Putamen (tissue), 1 donor: ENCODE data around the gene KDM2B.
A peak's percentile ranks its signal among the peaks of the same experiment; 100 is the strongest.

Experiments used
- DNase-seq: peaks from one replicate; pipeline ENCODE4 v3.0.0-alpha.2; 2016; ENCODE audit warnings: low spot score

KDM2B gene

DNA sequence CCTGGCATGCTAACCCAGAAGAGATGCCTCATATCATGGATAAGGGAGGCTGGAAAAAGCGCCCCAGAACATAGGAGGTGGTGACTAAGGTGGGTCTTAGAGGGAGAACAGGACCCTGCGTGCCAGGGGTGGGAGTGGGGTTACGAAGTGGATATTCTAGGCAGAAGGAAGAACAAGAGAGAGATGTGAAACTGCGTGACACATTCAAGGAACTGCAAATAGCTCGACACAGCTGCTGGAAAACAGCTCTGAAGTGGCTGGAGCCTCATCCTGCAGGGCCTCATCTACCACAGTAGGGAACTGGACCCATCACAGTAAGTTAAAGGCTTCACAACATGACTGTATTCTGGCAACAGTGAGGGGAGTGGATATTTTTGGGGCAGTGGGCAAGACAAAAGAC lies 119.8 kb downstream of the KDM2B start:
- DNase-seq: no peak

DNA sequence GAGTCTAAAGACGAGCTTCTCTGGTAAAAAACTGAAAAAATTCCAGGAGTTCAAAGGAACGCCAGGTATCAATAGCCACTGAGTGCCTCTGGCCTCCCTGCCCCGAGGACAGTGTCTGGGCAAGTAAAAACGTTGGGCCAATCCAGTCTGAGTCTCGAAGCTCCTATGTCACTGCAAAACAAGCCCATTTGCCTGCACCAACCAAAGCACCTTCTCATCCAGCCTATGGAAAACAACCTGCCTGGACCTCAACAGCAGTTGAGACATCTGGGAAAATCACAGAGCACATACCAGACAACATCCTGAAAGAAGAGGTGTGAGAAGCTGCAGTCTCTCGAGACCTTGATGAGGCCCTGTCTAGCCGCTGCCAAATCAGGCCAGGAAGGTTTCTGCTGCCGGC lies 124.3 kb downstream of the KDM2B start:
- no peak for DNase-seq

DNA sequence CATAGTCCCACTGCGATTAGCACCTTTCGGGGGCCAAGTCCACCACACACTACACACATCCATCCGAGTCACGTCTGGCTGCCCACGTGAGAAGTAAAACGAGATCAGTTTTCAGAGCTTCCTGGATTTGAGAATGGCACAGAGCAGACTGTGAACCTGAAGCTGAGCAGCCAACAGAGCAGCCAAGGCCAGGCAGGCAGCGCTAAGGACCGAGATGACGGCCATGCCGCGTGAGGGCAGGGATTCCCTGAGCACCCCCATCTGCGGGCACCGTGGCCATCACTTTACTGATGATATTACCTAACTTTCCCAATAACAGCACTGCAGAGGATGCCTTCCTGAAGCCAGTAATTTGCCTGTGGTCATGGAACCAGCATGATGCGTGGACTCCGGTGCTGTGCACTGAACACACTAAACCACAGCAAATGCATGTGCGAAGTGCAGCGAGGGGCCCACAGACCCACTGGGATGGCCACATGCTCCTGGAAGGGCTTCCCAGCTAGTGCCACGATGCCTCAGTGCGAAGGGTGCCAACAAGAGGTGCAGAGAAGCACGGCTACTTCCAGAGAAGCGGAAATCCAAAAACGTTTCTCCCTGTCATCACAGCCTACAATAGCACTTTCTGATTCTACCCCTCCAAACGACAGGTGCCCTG lies 124.9 kb downstream of the KDM2B start:
- no peak for DNase-seq

DNA sequence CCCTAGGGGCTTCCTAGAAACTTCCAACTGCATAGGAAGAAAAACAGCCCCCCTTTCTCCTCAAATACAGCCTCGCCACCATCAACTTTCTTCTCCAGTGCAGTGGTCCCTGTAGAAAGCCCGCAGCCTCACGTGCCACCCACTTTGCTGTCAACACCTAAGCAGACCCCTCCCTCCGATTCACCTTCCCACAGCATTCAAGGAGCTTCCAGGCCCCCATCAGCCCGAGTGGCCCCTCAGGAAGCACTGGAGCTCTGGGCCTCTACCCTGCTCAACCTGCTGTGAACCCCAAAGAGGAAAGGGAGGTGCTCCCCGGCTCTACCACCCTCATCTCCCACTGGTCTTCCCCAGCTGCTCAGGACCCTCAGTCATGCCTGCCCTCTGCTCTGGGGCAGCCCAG lies 125.9 kb downstream of the KDM2B start:
- DNase-seq: no peak

DNA sequence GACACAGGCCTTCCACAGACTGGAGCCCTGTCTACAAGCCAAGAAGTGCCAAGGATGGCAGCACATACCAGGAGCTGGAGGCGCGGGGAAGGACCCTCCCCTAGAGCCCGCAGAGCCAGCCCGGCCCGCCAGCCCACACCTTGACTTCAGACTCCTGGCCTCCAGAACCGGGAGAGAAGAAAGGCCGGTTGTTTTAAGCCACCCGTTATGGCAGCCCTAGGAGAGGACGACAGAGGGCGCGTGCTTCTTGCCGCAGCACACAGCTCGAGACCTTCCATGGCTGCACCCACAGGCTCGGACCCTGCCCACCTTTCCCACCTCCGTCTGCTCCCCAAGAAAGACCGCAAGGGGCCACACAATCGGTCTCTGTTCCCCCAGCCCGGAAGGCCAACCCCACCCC lies 127.2 kb downstream of the KDM2B start:
- no peak for DNase-seq

DNA sequence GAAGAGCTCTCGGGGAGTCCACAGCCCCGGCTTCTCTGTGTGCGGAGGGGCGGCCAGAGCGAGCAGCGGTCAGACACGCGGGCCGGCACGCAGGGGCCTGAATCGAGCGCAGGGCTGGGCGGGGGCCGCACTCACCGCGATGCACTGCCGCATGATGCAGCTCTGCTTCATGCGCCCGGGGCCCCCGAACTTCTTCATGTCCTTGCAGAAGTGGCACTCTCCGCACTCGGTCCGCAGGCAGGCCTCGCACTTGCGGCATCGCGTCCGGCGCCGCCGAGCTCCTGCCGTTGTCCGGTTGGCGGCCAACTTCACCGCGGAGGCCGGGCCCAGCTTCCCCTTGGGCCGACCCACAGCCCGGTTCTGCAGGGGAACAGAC lies 127.8 kb downstream of the KDM2B start:
- DNase-seq: no peak

DNA sequence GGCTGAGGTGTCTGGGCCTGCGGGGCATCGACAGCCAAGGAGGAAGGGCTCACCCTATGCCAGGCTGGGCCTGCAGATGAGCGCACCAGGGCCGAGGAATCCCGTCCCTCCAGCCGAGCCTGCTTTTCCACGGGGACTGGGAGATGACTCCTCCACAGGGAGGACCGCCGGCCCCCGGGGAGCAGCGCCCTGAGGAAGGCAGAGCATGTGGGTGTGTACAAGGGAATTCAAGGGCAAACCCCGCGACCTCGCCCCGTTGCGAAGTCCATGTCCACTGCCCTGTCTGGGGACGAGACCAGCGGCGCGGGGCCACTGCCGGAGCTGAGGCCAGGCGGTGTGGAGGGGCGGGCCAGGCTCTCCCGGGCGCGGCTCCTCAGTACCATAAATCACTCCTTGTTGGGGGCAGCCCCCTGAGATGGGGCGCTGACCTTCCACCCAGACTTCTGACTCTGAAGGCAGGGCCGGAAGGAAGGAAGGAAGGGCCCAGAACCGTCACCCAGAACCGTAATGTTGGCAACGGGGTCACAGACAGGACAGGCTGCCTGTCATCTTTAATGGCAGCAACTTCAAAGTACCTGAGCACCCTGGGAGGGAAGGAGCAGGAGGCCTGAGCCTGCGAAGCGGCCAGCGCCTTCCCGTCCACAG lies 128.4 kb downstream of the KDM2B start:
- no peak for DNase-seq

DNA sequence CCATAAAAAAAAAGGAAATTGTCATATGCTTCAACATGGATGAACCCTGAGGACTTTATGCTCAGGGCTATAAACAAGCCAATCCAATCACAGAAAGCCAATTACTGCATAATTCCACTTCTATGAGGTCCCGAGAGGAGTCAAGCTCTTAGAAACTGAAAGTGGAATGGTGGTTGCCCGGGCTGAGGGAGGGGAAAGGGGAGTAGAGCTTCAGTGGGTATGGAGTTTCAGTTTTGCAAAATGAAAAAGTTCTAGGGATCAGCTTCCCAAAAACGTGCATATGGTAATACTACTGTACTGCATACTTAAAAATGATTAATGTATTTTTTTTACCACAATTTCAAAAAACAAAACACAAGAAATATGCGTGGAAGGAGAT lies 128.9 kb downstream of the KDM2B start:
- DNase-seq: no peak

DNA sequence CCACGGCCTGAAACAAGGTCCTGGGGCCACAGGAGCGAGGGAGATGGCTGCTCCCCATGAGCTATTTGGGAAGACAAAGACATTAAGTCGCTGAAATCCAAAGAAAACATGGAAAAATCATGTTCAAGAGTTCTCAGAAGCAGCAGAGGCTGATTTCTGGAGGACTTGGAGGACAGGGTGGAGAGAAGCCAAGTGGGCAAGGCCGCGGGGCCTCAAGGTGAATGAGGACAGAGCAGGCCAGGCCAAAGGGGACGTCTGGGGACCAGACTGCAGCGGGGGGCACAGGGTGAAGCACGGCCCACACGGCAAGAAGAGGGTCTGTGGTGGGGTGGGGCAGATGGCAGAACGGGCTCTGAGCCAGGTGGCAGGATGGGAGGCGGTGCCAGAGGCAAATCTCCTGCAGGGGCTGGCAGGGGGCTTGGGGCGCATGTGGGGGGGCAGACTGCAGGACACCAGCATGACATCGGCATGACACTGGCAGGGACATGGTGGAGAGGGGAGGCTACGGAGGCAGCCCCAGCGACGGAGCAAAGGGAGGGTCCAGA lies 132.0 kb downstream of the KDM2B start:
- DNase-seq: no peak

DNA sequence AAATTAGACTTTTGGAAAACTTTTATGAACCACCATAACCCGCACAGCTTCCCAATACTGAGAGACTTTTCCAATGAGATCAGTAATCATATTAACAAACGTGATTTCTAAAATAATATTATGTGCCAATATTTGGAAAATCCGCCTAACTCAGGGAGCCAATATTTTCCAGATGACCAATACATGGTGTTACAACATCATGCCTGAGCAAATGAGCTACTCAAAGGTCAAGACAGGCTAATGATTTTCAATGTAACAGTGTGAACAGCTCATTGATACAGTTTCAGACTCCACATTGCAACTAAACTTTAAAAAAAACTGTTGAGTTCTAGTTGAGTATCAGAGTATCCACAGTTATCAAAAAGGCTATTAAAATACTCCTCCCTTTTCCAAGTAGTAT lies 134.1 kb downstream of the KDM2B start:
- no peak for DNase-seq

DNA sequence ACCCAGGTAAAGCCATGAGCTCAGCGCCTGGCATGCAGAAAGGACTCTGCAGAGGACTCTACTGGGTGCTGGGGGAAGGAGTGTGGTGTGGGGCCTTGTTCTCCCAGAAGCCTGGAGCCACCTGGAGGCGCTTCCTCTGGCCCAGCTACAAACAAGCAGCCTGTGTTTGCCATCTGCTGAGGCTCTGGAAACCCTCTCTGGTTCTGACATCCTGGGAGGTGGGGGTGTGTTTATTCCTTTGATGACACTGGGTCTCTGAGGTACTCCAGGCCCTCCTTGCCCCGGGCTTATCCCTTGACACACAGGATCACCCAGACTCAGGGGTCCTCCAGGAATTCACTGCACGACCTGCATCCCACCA lies 136.0 kb downstream of the KDM2B start:
- no peak for DNase-seq

DNA sequence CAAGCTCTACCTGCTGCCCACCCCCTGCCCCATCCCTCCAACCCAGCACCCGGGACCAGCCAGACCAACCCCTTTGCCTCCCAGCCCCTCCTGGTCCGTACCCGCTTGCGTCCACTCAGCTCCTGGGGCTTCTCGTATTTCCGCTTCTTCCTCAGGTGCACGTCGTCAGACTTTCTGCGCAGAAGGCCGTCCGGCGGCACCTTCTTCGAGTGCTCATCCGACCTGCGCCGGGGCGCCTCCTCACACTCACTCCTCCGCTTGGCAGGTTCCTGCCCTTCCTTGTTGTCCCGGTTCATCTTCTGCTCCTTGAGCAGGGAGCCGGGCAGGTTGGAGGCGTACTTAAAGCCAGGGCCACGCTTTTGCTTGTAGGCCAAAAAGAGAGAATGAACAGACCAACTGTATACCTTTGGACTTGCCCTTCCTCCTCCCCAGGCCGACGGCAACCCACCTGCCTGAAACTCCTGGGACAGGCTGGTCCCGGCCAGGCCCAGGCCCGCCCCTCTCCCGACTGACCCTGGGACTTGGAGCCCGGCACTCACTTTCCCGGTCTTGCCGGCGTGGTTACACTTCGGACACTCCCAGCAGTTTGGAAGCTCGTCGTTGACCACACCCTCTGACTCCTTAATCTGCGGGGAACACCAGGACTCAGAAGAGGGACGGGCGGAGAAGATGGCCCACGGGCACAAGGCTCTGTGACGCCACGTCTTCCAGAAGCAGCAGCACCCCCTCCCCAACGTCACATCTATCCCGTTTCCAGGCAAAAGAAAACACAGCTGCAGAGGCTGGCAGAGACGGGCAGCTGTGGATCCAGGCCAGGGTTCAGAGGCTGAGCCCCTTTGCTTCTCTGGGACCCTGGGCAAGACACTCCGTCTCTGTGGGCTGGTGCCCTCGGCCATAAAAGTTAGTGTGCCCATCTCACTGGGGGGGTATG lies 136.6 kb downstream of the KDM2B start:
- peak; percentile 52 for DNase-seq

DNA sequence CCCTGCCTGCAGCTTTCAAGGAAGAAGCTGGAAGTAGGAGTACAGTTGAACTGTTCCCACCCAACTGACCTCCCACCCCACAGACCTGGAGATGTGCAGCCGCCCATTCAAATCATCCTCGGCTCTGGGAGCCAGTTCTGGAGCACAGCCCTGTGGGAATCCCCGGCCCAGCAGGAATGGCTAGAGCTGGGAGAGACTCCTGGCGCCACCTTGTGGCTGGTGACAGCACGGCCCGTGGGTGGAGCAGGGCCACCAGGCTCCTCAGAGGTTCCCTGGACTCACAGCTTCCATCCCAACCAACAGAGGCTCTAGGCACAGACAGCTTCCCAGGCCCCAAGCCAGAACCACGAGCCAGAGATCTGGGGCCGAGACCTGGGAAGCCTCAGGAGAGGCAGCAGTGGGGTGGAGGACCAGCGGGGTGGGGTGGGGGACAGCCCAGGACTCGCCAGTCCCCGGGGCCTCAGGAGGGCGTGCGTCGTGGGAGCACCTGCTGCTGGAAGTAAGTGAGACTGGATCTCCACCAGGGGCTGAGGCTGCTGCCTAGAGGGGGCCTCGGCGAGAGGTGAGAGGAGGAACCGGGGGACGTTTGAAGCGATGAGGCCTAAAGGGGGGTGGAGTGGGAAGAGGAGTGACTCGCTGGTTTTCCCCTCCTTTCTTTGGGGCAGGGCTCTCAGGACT lies 137.5 kb downstream of the KDM2B start:
- peak; percentile 85 for DNase-seq

DNA sequence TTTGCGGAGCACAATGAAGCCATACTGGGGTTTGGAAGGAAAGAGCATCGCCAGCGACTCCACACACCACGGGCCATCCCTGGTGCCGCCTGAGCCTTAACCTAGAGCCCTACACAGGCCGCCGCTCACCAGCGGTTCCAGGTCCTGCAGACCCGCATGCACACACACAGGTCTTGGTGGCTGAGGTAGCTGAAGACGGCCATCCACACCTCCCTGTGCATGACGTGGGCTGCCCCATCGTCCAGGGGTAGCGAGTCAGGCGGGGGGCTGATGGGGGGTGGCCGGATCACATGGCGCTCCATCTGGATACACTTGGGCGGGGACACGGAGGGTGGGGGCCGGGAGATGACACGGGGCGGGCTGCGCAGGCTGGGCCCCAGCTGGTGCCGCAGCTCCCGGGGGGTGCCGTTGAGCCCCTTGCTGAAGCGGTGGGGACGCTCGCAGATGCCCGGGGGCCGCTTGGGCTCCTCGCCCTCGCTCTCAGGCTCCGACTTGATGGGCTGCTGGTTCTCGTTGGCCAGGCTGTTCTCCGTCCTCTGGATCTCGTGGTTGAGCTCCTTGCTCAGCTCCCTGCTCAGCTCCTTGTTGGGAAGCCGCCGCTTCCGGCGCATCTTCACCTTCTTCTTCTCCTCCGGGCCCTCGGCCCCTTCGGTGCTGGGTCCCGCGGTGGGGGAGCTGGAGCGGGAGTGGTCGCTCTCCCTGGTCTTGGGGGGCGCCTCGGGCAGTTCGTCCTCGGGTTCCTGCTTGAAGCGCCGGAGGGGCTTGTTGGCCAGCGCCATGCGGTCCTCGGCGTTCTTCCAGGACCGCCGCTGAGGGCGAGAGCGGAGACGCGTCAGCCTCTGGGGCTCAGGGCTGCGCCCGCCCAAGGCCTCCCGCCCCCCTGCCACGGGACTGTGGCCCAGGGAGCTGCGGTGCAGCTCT lies 138.5 kb downstream of the KDM2B start:
- DNase-seq: no peak

DNA sequence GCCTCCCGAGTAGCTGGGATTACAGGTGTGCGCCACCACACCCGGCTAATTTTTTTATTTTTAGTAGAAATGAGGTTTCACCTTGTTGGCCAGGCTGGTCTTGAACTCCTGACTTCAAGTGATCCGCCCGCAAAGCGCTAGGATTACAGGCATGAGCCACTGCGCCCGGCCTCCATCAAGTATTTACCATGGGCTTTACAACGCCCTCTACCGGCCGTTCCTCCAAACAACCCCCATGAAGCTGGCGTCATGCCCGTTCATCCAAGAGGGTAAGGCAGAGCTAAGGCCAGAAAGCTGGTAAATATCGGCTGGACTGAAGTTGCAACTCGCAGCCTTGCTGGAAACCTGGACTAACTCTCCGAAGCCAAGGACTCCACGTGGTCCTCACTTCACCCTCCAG lies 139.3 kb downstream of the KDM2B start:
- DNase-seq: no peak

DNA sequence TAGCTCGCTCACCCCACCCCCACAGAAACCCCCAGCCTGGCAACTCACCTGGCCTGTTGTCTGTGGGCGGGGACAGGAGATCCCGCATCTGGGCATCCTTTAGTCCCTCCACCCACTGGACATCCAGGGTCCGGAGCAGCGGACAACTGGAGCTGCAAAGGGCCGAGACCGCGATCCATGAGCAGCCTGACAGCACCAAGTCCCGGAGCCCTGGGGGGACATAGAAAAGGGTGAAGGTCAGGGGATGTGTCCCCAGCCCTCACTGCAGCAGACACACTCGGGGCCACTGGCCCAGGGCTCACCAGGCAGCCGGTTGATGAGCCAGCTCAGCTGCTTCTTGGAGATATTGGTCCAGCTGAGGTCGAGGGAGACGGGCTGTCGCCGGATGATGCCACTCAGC lies 140.1 kb downstream of the KDM2B start:
- DNase-seq: no peak

DNA sequence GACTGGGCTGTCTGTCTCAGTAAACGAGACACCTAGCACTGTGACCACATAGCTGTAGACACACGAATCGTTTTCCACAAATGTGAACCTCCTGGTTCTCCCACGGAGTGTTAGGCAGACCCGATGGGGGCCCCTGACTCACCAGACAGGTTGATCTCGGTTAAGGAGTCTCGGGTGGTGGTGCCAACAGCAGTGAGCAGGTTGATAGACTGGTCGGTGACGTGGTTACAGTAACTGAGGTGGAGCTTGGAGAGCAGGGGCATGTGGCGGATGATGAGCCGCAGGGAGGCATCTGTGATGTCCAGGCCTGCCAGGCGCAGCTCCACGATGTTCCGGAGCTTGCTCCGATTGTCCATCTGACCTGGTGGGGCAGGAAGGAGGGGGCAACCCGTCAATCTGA lies 141.1 kb downstream of the KDM2B start:
- DNase-seq: no peak

DNA sequence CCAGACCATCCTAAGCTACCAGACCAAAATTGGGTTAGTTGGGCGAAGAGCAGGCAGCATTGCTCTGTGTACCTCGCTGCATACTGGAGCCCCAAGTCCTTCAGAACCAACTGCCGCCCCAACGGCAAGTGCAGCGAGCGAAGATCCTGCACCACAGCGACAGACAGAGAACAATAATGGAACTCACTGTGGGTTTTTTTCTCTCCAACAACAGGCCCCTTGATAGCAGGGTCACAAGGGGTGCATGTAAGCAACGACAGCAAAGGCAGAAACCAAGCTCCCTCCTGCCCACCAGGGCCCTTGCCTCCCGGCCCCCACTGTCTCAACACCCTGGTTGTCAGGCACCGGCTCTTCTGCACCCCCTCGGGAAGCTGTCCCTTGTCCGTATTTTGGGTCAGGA lies 141.9 kb downstream of the KDM2B start:
- peak; percentile 80 for DNase-seq

DNA sequence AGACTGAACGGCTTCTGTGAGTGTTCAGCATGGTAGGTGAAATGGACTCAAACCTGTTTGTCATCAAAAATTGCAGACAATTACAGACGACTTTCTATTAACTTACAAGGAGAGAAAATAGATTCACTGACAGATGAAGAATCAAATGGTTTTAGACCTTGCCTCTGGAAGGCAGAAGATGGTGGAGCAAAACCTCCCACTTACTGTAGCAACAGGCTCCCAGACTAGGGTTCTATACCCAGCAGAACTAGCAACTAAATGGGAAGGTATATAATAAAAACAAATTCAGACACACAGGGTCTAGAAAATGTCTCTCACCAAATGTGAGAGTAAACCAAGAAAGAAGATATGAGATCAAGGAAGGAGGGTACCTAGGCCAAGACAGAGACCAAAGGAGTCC lies 144.1 kb downstream of the KDM2B start:
- DNase-seq: no peak

DNA sequence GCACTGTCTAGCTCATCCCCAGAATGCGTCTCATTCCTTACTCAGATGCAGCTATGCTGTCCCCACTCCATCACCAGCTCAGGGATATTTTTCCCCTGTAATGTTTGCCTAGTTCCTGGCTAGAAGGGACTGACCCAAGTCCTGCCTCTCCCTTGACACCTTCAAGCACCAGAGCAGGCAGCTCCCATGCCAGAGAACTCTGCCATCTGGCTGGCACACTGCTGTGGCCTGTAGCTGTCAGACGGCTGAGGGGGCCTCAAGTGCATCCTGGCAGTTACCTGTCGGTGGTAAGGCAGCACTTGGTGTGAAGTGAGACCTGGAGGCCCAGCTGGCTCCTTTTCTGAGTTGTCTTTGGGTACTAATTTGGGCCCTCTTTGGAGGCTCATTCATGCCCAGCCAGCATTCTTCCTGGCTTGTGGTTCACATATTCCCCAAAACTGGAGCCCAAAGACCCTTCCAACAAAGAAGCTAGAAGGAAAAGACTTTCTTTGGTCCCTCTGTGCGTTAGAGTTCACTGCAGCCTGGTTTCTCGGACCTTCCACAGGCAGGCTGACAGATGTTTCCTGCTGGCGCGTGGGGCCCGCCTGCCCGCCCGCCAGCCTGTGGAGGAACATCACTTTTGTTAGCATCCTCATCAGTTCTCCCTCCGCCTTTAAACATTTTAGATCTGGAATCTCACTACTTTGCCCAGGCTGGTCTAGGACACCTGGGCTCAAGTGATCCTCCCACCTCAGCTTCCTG lies 147.9 kb downstream of the KDM2B start:
- no peak for DNase-seq
